Measurements from ENCODE around the gene CISD3.
"Not testable (repeated sequence)": the region's sequence is repeated elsewhere in the genome, so short reads cannot be mapped to it uniquely, and the experiment has no call there.

Gene CISD3

DNA sequence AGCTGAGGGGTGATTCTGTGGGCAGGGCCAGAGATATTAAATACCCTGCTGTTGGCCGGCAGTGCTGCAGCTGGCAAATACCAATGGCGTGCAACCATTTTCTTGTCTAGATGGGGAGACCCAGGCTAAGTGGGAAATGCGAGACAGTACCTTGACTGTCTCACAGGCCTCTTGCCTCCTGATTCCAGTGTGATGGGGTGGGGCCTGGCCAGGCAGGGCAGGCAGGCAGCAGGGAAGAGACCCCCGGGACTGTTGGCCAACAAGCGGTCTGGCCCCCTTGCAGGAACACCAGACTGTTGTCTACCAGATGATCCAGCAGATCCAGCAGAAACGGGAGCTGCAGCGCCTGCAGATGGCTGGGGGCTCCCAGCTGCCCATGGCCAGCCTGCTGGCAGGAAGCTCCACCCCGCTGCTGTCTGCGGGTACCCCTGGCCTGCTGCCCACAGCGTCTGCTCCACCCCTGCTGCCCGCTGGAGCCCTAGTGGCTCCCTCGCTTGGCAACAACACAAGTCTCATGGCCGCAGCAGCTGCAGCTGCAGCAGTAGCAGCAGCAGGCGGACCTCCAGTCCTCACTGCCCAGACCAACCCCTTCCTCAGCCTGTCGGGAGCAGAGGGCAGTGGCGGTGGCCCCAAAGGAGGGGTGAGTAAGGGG, 5.7 kb upstream of the CISD3 start:
- peaks cover 34% of the 10 kb centered on the region for H3K4me1 ChIP-seq (ENCODE audit: control insufficient read depth, insufficient read depth, low read length)

DNA sequence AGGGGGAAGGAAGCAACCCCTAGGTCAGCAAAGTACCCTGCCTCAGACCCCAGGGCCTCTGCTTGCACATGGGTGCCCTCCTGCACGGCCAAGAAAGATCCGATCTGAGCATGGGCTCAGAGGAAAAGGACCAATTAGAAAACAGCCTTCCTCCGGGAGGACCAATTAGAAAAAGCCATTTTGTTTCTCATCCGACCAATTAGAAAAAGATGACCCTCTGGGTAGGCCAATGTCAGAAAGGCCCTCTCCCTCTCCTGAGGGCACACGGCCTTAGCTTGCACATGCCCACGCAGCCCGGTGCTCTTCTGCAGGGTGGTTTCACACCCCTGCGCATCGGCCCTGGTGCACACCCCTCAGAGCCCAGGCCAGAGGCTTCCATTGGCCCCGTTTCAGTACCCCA, 5.1 kb upstream of the CISD3 start:
- Histone ChIP-seq H3K4me3 (ENCODE audit: low read length) (no peak overlapping the region), H3K9me3 (ENCODE audit: control insufficient read depth, low read length) (no peaks in the 10 kb centered on the region), H3K4me1 (ENCODE audit: control insufficient read depth, insufficient read depth, low read length) (peaks cover 38% of the 10 kb centered on the region), H3K36me3 (ENCODE audit: control insufficient read depth, insufficient read depth, low read length) (peaks cover 12% of the 10 kb centered on the region), H3K27me3 (ENCODE audit: control insufficient read depth, insufficient read depth, low read length) (no peaks in the 10 kb centered on the region), H3K9ac (ENCODE audit: low read length) (no peak overlapping the region)

More for the DNA sequence above, 5.7 kb upstream of the CISD3 start:
- Histone ChIP-seq H3K9me3 (ENCODE audit: control insufficient read depth, low read length) (no peaks in the 10 kb centered on the region), H3K9ac (ENCODE audit: low read length) (no peak overlapping the region), H3K27me3 (ENCODE audit: control insufficient read depth, insufficient read depth, low read length) (no peaks in the 10 kb centered on the region), H3K36me3 (ENCODE audit: control insufficient read depth, insufficient read depth, low read length) (peaks cover 12% of the 10 kb centered on the region), H3K4me3 (ENCODE audit: low read length) (no peak overlapping the region)

DNA sequence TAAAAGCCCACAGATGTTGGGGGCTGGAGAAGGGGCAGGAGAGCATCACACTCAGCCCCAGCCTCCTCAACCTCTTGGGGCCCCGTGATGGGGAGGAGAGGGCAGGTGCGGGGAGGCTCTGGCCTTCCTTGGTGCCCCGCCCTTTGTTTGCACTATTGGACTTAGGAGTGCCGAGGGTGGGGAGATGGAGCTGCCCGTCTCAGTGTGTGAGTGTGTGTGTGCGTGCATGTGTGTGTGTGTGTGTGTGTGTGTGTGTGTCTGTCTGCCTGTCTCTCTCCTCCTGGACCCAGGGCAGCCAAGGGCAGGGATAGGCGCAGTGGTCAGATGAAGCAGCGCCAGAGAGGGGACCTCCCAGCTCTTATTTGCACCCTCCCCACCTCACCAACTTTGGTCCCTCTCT, 4.0 kb upstream of the CISD3 start:
- H3K36me3 ChIP-seq (ENCODE audit: control insufficient read depth, insufficient read depth, low read length); H3K27me3 ChIP-seq (ENCODE audit: control insufficient read depth, insufficient read depth, low read length); H3K9ac ChIP-seq (ENCODE audit: low read length); H3K4me3 ChIP-seq (ENCODE audit: low read length); H3K9me3 ChIP-seq (ENCODE audit: control insufficient read depth, low read length): not testable (repeated sequence)
- H3K4me1 ChIP-seq (ENCODE audit: control insufficient read depth, insufficient read depth, low read length) = peaks cover 43% of the 10 kb centered on the region

DNA sequence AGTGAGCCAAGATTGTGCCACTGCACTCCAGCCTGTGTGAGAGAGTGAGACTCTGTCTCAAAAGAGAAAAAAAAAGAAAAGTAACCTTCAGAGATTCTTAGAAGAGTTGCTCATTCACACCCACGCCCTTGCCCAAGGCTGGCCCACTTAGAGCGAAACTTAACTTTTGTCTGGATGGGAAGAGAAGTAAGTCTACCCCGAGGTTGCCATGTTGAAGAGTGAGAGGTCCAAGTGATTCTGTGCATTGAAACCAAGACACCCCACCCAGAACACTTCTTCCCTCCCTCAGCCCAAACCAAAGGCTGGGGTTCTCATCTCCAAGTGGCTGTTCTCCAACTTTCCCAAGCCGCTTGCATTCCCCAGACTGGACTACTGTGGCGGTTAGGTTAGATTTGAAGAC, 2.4 kb upstream of the CISD3 start:
- Histone ChIP-seq H3K4me3 (ENCODE audit: low read length) (no peak overlapping the region), H3K4me1 (ENCODE audit: control insufficient read depth, insufficient read depth, low read length) (peaks cover 58% of the 10 kb centered on the region), H3K36me3 (ENCODE audit: control insufficient read depth, insufficient read depth, low read length) (no peaks in the 10 kb centered on the region), H3K9ac (ENCODE audit: low read length) (no peak overlapping the region), H3K9me3 (ENCODE audit: control insufficient read depth, low read length) (no peaks in the 10 kb centered on the region), H3K27me3 (ENCODE audit: control insufficient read depth, insufficient read depth, low read length) (no peaks in the 10 kb centered on the region)

DNA sequence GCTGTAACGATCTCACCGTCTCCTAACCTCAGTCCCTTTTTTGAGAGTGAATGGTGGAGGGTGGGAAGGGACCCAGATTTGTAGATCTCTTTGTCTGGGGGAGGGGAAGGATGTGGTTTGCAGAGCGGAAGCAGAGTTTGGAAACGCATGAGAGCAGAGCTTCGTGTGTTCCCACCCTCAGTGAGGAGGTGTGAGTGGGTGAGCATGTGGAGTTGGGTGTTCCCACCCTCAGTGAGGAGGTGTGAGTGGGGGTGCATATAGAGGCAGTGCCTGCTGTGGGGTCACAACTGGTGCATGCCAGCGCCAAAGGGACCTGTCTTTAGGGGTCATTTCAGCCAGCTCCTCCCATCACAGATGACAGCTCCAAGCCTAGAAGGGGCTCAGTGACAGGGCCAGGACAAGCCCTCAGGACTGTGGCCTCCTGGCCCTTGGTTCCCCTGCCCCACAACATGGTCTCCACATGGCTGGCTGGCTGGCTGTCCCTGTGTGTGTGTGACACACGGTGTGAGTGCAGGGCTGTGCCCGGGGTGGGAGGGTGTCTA, 1.8 kb upstream of the CISD3 start:
- peaks cover 64% of the 10 kb centered on the region for H3K4me1 ChIP-seq (ENCODE audit: control insufficient read depth, insufficient read depth, low read length)
- H3K36me3 ChIP-seq (ENCODE audit: control insufficient read depth, insufficient read depth, low read length) = no peaks in the 10 kb centered on the region
- H3K4me3 ChIP-seq (ENCODE audit: low read length) = no peak overlapping the region
- H3K27me3 ChIP-seq (ENCODE audit: control insufficient read depth, insufficient read depth, low read length) = no peaks in the 10 kb centered on the region
- no peaks in the 10 kb centered on the region for H3K9me3 ChIP-seq (ENCODE audit: control insufficient read depth, low read length)
- no peak overlapping the region for H3K9ac ChIP-seq (ENCODE audit: low read length)

DNA sequence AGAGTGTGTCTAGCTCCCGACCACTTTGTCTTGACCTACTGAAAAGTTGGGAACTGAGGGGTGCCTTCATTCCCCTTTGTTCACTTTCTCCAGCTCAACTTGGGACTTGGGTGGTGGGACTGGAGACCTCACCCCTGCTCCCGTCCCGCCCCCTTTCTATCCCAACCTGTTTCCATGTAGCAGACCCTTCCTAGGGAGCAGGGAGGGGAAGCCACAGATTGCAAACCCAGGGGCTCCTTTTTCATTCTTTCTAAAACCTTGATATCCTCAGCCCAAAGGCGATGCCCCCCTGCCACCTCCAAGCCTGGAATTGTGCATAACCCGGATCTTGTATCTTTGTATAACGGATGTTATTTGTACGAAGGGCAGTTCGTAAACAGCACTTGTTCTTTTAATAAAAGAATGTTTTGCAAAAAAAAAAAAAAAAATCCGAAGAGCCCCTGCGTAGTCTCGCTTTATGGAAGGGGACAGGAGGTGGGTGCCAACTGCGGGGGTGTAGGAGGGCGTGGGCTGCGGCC, 714 bp upstream of the CISD3 start:
- Histone ChIP-seq H3K36me3 (ENCODE audit: control insufficient read depth, insufficient read depth, low read length) (no peaks in the 10 kb centered on the region), H3K4me3 (ENCODE audit: low read length) (peak overlapping the region; percentile 52), H3K4me1 (ENCODE audit: control insufficient read depth, insufficient read depth, low read length) (peaks cover 68% of the 10 kb centered on the region), H3K9ac (ENCODE audit: low read length) (peak overlapping the region; percentile 70), H3K27me3 (ENCODE audit: control insufficient read depth, insufficient read depth, low read length) (no peaks in the 10 kb centered on the region), H3K9me3 (ENCODE audit: control insufficient read depth, low read length) (no peaks in the 10 kb centered on the region)

DNA sequence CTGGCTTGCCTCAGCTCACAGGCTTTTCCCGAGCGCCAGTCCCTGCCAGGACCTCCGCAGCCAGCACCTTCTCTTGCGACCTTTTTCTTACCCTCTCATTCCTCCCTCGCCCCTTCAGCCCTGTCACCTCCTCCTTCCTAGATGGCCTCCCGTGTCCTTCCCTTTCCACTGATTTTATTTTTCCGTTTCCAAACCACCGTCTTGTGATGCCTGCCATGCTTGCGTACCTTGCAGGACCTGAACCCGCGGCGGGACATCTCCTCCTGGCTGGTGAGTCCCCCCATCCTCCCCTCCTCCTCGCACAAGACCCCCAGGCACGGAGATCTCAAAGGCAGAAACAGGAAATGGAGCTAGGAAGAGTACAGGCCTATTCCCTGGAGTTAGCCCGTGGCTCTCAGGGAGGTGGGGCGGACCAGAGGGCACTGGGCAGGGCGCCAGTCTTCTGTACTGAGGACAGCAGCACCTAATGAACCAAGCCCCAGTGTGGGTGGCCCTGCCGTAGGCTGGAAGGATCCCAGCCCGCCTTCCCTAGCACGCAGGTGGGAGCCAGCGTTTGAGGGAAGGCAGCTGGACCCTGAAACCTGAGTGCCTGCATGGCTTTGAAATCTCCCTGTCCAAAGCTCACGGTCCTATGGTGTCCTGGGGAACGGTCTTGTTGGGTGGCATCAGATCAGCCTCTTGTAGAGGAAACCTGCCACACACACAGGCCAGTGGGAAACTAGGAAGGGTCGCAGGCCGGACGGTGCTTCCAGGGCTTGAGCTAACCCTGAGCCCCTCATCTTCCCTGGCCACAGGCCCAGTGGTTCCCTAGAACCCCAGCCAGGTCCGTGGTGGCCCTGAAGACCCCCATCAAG, 612 bp downstream of the CISD3 start:
- Histone ChIP-seq H3K9ac (ENCODE audit: low read length) (peak overlapping the region; percentile 81), H3K36me3 (ENCODE audit: control insufficient read depth, insufficient read depth, low read length) (no peaks in the 10 kb centered on the region), H3K4me1 (ENCODE audit: control insufficient read depth, insufficient read depth, low read length) (peaks cover 62% of the 10 kb centered on the region), H3K4me3 (ENCODE audit: low read length) (peak overlapping the region; percentile 53), H3K9me3 (ENCODE audit: control insufficient read depth, low read length) (no peaks in the 10 kb centered on the region), H3K27me3 (ENCODE audit: control insufficient read depth, insufficient read depth, low read length) (no peaks in the 10 kb centered on the region)

DNA sequence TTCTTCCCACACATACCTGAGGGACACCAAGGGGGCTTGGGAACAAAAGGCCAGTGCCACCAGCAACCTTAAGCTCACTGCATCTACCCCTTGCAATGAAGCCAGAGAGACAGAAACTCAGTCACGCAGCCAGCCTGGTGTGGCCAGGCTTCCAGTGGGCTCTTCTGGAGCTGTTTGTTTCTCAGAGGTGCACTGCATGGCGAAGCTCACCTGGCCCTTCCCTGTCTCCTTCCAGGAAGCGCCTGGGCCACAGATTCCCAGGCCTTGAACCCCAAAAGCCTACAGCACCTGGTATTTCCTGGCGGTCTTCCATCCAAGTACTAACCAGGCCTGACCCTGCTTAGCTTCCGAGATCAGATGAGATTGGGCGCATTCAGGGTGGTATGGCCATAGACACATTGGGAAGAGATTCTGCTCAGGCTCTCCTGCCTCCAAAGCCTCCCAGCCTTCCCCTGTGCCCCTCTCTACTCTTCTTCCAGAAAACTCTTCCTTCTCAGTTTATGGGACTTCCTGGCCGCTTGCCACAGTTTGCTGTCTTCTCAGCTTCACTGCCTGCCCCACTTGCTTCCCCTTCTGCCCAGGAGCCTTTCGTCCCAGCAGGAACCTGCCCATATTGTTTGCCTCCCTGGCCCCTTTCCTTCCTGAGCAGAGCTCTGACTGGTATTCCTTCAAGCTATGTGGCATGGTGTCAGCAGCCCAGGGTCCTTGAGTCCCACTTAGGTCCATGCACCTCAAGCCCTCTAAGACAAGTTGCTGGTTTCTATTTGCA, 1.6 kb downstream of the CISD3 start:
- Histone ChIP-seq H3K4me3 (ENCODE audit: low read length) (peak overlapping the region; percentile 53), H3K4me1 (ENCODE audit: control insufficient read depth, insufficient read depth, low read length) (peaks cover 59% of the 10 kb centered on the region), H3K27me3 (ENCODE audit: control insufficient read depth, insufficient read depth, low read length) (no peaks in the 10 kb centered on the region), H3K36me3 (ENCODE audit: control insufficient read depth, insufficient read depth, low read length) (peaks cover 4% of the 10 kb centered on the region), H3K9me3 (ENCODE audit: control insufficient read depth, low read length) (no peaks in the 10 kb centered on the region), H3K9ac (ENCODE audit: low read length) (peak overlapping the region; percentile 81)

DNA sequence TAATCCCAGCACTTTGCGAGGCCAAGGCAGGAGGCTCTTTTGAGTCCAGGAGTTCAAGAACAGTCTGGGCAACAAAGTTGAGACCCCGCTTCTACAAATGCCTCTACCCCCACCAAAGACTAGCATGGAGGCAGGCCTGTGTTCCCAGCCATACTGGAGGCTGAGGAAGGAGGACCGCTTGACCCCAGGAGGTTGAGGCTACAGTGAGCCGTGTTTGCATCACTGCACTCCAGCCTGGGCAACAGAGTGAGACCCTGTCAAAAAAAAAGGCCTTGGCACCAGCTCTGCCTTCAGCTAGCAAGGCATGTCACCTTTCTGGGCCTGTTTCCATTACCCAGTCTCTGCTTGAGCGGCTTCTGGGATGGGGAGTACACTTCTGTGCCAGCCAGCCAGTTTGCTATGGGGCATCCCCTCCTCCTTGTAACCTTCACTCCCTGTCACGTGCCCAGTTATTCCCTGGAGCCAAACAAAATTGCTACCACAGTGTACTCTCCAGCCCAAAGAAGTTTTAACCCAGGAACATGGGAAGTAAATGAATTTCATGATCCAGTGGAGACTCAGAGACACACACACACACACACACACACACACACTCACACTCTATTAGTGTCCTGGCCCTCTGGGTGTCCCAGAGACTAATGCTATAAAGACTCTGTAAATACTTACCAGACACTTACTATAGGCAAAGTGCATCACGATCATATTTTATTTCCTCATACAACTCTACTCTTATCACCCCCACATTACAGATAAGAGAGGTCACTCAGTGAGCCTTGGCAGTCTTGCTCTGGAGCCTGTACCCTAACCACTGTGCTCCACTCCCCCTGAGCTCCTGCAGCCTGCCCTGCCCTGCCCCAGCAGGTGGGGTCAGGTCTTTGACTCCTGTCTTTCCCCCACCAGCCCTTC, 2.5 kb downstream of the CISD3 start:
- H3K27me3 ChIP-seq (ENCODE audit: control insufficient read depth, insufficient read depth, low read length) = no peaks in the 10 kb centered on the region
- no peaks in the 10 kb centered on the region for H3K9me3 ChIP-seq (ENCODE audit: control insufficient read depth, low read length)
- peak overlapping the region; percentile 81 for H3K9ac ChIP-seq (ENCODE audit: low read length)
- H3K36me3 ChIP-seq (ENCODE audit: control insufficient read depth, insufficient read depth, low read length) = peaks cover 4% of the 10 kb centered on the region
- H3K4me3 ChIP-seq (ENCODE audit: low read length) = no peak overlapping the region
- H3K4me1 ChIP-seq (ENCODE audit: control insufficient read depth, insufficient read depth, low read length) = peaks cover 59% of the 10 kb centered on the region

DNA sequence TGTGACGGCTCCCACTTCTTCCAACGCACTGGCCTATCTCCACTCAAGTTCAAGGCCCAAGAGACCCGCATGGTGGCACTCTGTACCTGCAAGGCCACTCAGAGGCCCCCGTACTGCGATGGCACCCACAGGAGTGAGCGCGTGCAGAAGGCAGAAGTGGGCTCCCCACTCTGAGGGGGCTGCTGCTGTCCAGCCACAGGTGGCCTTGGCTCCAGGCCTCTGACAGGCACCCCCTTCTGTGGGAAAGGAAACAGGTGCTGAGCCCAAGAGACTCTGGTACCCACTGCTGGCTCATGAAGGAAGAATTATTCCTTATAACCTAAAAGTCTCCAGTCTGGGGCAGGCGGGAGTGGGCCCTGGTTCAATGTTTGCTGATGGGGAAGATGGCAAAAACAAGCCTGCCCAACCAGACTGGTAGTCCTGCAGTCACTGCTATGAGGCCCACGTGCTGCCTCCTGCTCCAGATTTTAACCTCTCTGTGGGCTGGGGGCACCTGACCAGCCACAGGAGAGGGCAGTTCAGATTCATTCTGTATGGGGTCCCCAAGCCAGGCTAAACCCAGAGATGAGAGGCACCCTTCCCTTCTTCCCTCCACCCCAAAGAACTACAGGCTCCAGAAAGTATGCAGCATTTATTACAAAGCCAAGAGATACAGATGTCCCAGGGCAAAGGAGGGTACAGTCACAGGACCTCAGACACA, 3.3 kb downstream of the CISD3 start:
- Histone ChIP-seq H3K4me3 (ENCODE audit: low read length) (no peak overlapping the region), H3K9ac (ENCODE audit: low read length) (no peak overlapping the region), H3K9me3 (ENCODE audit: control insufficient read depth, low read length) (no peaks in the 10 kb centered on the region), H3K27me3 (ENCODE audit: control insufficient read depth, insufficient read depth, low read length) (no peaks in the 10 kb centered on the region), H3K36me3 (ENCODE audit: control insufficient read depth, insufficient read depth, low read length) (peaks cover 10% of the 10 kb centered on the region), H3K4me1 (ENCODE audit: control insufficient read depth, insufficient read depth, low read length) (peaks cover 55% of the 10 kb centered on the region)
